Type B pancreatic cell (in vitro differentiated cells): ENCODE data around the gene CCDC106. TPM values are rescaled to one million over a fixed set of nuclear protein-coding genes. Genes with fewer than 3 reads are reported as not detected.

Source experiments
- DNase-seq: peaks from one replicate; pipeline ENCODE4 v3.0.0; 2021; ENCODE audit warnings: mixed read lengths; ENCODE audit not compliant: unreplicated experiment; ENCODE audit errors: extremely low spot score
- H3K27ac Mint-ChIP-seq: 2 replicates; pipeline ENCODE4 v1.8.0; 2021; ENCODE audit warnings: mild to moderate bottlenecking, mixed read lengths
- H3K27me3 Mint-ChIP-seq: 2 replicates; pipeline ENCODE4 v1.8.0; 2021; ENCODE audit warnings: mixed read lengths
- H3K36me3 Mint-ChIP-seq: 2 replicates; pipeline ENCODE4 v1.8.0; 2021; ENCODE audit warnings: mixed read lengths
- H3K4me1 Mint-ChIP-seq: one replicate; pipeline ENCODE4 v1.8.0; 2021; ENCODE audit warnings: mixed read lengths; ENCODE audit not compliant: unreplicated experiment
- H3K4me3 Mint-ChIP-seq: 2 replicates; pipeline ENCODE4 v1.8.0; 2021; ENCODE audit warnings: mild to moderate bottlenecking, mixed read lengths
- H3K9me3 Mint-ChIP-seq: 2 replicates; pipeline ENCODE4 v1.8.0; 2021; ENCODE audit warnings: mixed read lengths
- total RNA-seq: library from RNA; stranded (reverse); gene quantifications from 2 replicates; pipeline ENCODE4 v1.2.1, GENCODE V29; 2021; ENCODE audit warnings: low replicate concordance
- TF ChIP-seq, protein P1 (sequence below): fragments of 200-600 bp; sonication (generic); conservative IDR thresholded peaks from 2 replicates; pipeline ENCODE4 v1.5.0; 2021; ENCODE audit warnings: antibody characterized with exemption, mild to moderate bottlenecking

CCDC106 gene
- total RNA-seq, 1 donor from 2014 or later = 18.1 TPM

DNA sequence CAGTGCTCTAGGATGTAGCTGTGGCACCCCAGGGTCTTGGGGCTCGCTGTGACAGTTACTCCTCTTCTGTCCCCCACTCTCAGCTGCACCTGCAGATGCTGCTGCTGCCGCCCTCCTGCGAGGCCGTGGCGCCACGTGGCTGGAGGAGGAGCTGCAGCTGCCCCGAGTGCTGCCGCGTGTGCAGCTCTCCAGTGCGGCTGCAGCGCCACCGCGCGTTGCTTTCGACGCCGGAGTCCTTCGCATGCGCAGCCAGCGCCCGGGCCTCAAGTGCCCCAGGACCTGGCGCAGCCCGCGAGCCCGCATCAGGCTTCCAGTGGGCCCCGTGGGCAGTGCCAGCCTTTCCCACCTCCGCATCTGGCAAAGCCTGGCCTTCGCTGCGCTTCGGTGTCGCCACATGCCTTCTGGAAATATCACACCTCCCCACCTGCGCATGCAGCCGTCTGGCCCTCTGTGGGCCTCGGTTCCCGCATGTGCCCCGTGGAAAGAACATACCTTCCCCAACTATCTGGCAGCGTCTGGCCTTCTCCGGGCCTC, 7.9 kb upstream of the CCDC106 start:
- Mint-ChIP-seq H3K27me3 (peaks cover 5% of the 10 kb centered on the region), H3K27ac (peak overlapping the region; percentile 91), H3K9me3 (no peaks in the 10 kb centered on the region), H3K36me3 (peaks cover 21% of the 10 kb centered on the region), H3K4me3 (peak overlapping the region; percentile 91), H3K4me1 (peaks cover 40% of the 10 kb centered on the region)
- TF ChIP-seq, protein P1, sequence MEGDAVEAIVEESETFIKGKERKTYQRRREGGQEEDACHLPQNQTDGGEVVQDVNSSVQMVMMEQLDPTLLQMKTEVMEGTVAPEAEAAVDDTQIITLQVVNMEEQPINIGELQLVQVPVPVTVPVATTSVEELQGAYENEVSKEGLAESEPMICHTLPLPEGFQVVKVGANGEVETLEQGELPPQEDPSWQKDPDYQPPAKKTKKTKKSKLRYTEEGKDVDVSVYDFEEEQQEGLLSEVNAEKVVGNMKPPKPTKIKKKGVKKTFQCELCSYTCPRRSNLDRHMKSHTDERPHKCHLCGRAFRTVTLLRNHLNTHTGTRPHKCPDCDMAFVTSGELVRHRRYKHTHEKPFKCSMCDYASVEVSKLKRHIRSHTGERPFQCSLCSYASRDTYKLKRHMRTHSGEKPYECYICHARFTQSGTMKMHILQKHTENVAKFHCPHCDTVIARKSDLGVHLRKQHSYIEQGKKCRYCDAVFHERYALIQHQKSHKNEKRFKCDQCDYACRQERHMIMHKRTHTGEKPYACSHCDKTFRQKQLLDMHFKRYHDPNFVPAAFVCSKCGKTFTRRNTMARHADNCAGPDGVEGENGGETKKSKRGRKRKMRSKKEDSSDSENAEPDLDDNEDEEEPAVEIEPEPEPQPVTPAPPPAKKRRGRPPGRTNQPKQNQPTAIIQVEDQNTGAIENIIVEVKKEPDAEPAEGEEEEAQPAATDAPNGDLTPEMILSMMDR = no peak
- peak; percentile 71 for DNase-seq

DNA sequence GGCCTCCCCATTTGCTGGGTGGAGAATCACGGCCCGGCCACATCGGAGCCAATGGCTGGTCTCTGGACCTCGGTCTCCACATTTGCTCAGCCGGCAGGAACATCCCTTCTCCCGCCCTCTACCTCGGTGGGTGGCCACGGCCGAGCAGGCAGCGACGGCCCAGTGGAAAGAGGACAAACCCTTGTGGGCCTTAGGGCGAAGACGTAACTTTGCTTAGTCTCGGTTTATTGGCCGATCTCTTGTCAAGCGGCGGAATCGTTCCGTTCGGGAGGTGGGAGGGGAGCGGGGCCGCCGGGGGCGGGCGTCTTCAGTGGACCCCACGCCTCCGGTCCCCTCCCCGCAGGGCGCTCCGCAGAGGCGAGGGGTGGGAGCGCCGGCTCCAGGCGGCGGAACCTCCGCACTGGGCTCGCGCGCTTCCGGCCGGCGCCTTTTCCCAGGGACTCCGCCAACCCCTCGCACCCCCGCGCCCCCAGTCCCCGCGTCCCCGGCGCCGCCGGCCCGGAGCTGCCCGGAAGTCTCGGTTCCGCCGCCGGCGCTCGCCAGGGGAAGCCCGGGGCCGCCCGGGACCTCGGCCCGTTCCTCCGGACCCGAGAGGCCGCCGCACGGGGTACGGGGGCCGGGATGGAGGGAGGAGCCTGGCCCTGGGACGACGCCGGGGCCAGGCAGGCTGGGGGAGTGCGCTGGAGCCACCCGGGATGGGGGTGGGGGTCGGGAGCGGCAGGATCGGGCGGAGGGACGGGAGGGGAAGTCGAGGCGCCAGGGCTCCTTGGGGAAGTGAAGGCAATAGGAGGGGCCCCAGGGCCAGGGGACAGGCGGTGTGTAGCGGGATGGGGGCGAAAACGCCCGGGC, 7.2 kb upstream of the CCDC106 start, which contains the start of gene ZNF580:
ZNF580 (plus strand) TSS at position 426 of the 849 bp plus-strand sequence. CDS start 1,507 bp downstream, outside the sequence.
- H3K27me3 Mint-ChIP-seq = peaks cover 5% of the 10 kb centered on the region
- H3K9me3 Mint-ChIP-seq = no peaks in the 10 kb centered on the region
- DNase-seq = no peak
- TF ChIP-seq, protein P1 = no peak
- H3K27ac Mint-ChIP-seq = peak within 1 kb of the TSS; percentile 91
- peaks cover 21% of the 10 kb centered on the region for H3K36me3 Mint-ChIP-seq
- peak within 1 kb of the TSS; percentile 94 for H3K4me3 Mint-ChIP-seq
- peaks cover 34% of the 10 kb centered on the region for H3K4me1 Mint-ChIP-seq

DNA sequence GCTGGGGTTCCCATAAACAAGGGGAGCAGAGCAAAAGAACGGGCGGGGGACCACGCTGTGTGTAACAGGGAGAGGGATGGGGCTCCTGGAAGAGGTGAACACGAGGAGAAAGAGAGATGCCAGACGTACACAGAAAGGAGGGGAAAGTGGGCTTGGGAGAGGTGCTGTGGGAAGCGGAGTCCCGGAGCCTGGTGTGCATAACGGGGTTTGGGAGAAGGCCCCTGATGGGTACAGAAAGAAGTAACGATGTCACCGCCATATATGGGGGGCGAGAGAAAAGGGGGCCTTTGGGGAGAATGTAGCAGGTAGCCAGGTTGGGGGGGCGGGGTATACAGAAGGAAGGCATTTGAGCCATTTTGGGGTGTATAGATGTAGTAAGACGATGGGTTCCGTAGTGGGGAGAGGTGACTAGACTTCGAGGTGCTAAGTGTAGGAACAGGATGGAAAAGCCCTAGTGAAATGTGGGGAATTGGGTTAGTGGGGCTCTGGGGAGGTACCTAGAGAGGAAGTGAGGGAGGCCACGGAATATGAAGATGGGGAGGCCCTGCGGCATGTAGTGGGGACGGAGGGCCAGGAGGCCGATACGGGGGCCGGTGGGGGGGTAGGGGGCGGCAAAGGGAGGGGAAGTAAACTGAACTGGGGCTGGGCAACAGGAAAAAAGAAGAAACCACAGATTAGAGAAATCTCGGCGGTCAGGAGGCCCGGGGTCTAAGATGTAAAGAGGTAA, 6.4 kb upstream of the CCDC106 start:
- Mint-ChIP-seq H3K27me3 (peaks cover 5% of the 10 kb centered on the region), H3K4me1 (peaks cover 26% of the 10 kb centered on the region), H3K9me3 (no peaks in the 10 kb centered on the region)

DNA sequence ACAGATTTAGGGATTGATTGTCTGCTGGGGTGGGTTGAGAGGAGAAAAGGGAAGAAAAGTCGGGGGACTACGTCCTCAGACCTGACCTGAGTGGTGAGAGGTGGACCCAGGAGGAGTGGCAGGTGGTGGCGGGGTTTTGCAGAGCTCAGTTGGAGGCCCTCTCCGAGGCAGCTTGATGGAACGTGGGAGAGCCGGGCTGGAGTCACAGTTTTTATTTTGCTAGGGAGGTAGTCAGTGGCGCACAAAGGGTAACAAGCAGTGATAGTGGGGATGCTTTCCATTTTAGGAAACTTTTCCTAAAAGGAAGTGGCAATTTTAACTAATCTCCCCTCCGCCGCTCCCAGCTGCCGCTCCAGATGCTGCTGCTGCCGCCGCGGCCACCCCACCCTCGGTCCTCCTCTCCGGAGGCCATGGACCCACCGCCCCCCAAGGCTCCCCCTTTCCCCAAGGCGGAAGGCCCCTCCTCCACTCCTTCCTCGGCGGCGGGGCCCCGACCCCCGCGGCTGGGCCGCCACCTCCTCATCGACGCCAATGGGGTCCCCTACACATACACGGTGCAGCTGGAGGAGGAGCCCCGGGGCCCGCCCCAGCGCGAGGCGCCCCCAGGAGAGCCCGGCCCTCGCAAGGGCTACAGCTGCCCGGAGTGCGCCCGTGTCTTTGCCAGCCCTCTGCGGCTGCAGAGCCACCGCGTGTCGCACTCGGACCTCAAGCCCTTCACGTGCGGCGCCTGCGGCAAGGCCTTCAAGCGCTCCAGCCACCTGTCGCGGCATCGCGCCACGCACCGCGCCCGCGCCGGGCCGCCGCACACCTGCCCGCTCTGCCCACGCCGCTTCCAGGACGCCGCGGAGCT, 5.6 kb upstream of the CCDC106 start:
- peaks cover 5% of the 10 kb centered on the region for H3K27me3 Mint-ChIP-seq
- peaks cover 31% of the 10 kb centered on the region for H3K4me1 Mint-ChIP-seq
- no peak for DNase-seq
- peak overlapping the region; percentile 96 for H3K27ac Mint-ChIP-seq
- peaks cover 17% of the 10 kb centered on the region for H3K36me3 Mint-ChIP-seq
- no peaks in the 10 kb centered on the region for H3K9me3 Mint-ChIP-seq
- TF ChIP-seq, protein P1 = no peak
- peak overlapping the region; percentile 96 for H3K4me3 Mint-ChIP-seq

More for the DNA sequence above, 6.4 kb upstream of the CCDC106 start:
- Mint-ChIP-seq H3K27ac (peak overlapping the region; percentile 87), H3K36me3 (peaks cover 17% of the 10 kb centered on the region), H3K4me3 (peak overlapping the region; percentile 94)
- TF ChIP-seq, protein P1 = no peak
- no peak for DNase-seq
